GM04503 (cell line): ENCODE data around the gene YIF1B.

Experiments used
- DNase-seq: peaks from one replicate; pipeline ENCODE4 v3.0.0-alpha.2; 2012; ENCODE audit warnings: low read depth

The YIF1B gene

GRCh38 chr19:38335949-38336637 lies 20.3 kb upstream of the YIF1B start:
- DNase-seq = peak; percentile 76

GRCh38 chr19:38333245-38333644 lies 17.5 kb upstream of the YIF1B start:
- DNase-seq = no peak

GRCh38 chr19:38331728-38332127 lies 16.0 kb upstream of the YIF1B start:
- no peak for DNase-seq

DNA sequence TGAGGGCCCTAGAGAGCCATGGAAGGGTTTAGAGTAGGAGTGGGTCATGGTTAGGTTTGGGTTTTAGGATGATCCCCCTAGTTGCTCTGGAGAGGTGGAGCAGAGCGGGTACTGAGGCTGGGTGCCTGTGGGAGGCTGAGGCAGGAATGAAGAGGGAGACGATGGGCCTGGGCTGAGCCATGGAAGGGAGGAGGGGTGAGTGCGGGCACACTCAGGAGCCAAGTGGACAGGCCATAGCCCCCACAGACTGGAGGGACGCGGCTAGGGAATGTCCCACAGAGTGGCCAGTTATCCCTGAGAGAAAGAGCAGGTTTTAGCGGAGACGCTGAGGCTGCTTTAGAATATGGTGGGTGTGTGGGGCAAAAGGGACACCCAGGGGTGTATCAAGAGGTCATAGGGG lies 13.9 kb upstream of the YIF1B start:
- no peak for DNase-seq

GRCh38 chr19:38326591-38326990 lies 10.8 kb upstream of the YIF1B start:
- no peak for DNase-seq

- DNase-seq = no peak
Measured at GRCh38 chr19:38324431-38324830, 8.7 kb upstream of the YIF1B start.

DNA sequence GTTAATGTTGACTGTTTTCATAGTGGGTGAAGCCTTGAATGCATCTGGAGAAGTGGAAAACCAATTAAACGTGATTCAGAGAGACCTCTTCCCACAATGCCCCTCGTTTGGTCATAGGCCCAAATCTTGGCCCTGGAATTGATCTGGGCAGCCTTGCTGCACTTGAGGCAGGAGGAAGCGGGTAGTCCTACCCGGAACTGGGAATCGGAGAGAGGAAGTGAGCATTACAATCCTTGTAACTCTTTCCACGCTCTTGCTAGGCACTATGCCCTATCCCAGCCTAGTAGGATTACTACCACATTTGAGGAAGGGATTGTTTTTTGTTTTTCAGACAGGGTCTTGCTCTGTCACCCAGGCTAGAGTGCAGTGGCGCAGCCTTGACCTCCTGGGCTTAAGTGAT lies 7.5 kb upstream of the YIF1B start:
- no peak for DNase-seq

GRCh38 chr19:38321646-38322196 lies 6.0 kb upstream of the YIF1B start:
- DNase-seq = peak; percentile 33

- no peak for DNase-seq
Measured at GRCh38 chr19:38320969-38321339, 5.2 kb upstream of the YIF1B start.

- DNase-seq = no peak
Measured at GRCh38 chr19:38319421-38320258, 3.9 kb upstream of the YIF1B start, which contains the start of gene KCNK6. TSS of gene KCNK6 (plus strand) at chr19:38319845. CDS start at chr19:38319951, 106 bp downstream.

- no peak for DNase-seq
Measured at GRCh38 chr19:38318660-38319059, 2.9 kb upstream of the YIF1B start.

- DNase-seq = no peak
Measured at GRCh38 chr19:38317104-38317612, 1.4 kb upstream of the YIF1B start.

- DNase-seq = no peak
Measured at GRCh38 chr19:38316477-38317067, 825 bp upstream of the YIF1B start.

- DNase-seq = no peak
Measured at GRCh38 chr19:38310986-38311385, 4.8 kb downstream of the YIF1B start.

GRCh38 chr19:38310279-38310670 lies 5.5 kb downstream of the YIF1B start:
- DNase-seq = no peak

DNA sequence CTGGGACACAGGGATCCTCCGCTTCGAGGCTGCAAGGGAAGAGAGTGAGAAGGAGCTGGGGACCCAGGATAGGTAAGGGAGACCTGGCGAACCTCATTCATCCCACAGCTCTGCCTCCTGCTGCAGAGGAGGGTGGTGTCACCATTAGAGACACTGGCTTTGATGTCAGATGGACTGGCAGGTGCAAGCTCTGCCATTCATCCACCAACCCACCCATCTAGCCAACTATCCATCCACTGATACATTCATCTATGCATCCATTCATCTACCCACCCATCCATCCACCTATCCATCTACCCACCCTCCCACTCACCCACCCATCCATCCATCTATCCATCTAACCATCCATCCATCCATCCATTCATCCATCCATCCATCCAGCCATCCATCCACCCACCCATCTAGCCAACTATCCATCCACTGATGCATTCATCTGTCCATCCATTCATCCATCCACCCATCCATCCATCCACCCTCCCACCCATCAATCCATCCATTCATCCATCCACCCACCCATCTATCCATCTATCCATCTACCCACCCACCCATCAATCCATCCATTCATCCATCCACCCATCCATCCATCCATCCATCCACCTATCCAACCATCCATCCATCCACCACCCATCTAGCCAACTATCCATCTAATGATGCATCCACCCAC lies 6.0 kb downstream of the YIF1B start:
- no peak for DNase-seq

- no peak for DNase-seq
Measured at GRCh38 chr19:38308926-38309614, 6.7 kb downstream of the YIF1B start.

DNA sequence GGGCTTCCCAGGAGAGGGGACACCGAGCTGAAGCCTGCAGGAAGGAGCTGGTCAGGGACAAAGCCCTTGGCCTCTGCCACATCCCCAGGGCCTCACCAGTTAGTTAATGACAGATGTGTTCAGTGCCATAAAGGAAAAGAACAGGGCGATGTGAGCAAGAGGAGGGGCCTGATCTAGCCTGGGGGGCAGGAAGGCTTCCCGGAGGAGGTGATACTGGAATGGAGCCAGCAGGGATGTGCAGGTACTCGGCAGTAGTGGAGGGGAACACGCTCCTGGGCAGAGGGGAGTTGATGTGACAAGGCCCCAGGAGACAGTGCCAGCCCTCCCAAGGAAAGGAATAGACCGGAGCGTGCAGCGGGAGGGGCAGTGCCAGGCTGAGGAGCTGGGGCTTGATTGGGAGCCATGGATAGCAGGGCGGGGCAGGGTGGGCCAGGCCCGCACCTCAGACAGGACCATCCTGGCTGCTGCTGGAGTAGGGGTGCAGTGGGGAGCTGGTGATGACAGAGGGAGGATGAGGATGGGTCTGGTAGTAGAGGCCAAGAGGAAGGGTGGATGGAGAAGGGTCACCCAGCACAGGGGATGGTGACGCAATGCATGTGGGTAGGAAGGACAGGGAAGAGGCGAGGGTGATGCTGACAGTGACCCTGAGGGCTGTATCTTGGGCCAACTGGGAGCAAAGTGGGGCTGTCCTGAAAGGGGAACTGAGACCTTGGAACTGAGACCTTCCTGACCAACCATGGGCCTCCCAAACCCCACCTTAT lies 7.6 kb downstream of the YIF1B start:
- DNase-seq = no peak

GRCh38 chr19:38307597-38307996 lies 8.2 kb downstream of the YIF1B start:
- DNase-seq = no peak

- DNase-seq = no peak
Measured at GRCh38 chr19:38307076-38307475, 8.7 kb downstream of the YIF1B start.

GRCh38 chr19:38306236-38306635 lies 9.5 kb downstream of the YIF1B start:
- no peak for DNase-seq
